ENCODE results near the gene GNB1.

The GNB1 gene

GRCh38 chr1:1920608-1921458 is 29.9 kb upstream of the GNB1 start:
- no peak overlapping the region for H3K27ac ChIP-seq (ENCODE audit: low read depth, low read length)
- peaks cover 9% of the 10 kb centered on the region for H3K4me1 ChIP-seq (ENCODE audit: control insufficient read depth, insufficient read depth, low read length)
- no peaks in the 10 kb centered on the region for H3K27me3 ChIP-seq (ENCODE audit: control insufficient read depth, insufficient read depth, low read length)
- no peaks in the 10 kb centered on the region for H3K36me3 ChIP-seq (ENCODE audit: control insufficient read depth, insufficient read depth, low read length)
- H3K4me3 ChIP-seq (ENCODE audit: low read length): no peak overlapping the region
- no peak overlapping the region for H3K9ac ChIP-seq (ENCODE audit: low read length)

GRCh38 chr1:1920057-1920607 is 29.2 kb upstream of the GNB1 start:
- no peaks in the 10 kb centered on the region for H3K27me3 ChIP-seq (ENCODE audit: control insufficient read depth, insufficient read depth, low read length)
- H3K4me1 ChIP-seq (ENCODE audit: control insufficient read depth, insufficient read depth, low read length): peaks cover 9% of the 10 kb centered on the region
- H3K4me3 ChIP-seq (ENCODE audit: low read length): peak overlapping the region; percentile 32
- H3K36me3 ChIP-seq (ENCODE audit: control insufficient read depth, insufficient read depth, low read length): no peaks in the 10 kb centered on the region
- no peak overlapping the region for H3K9ac ChIP-seq (ENCODE audit: low read length)
- no peak overlapping the region for H3K27ac ChIP-seq (ENCODE audit: low read depth, low read length)

GRCh38 chr1:1919304-1920056 is 28.6 kb upstream of the GNB1 start:
- Histone ChIP-seq H3K4me3 (ENCODE audit: low read length) (peak overlapping the region; percentile 64), H3K36me3 (ENCODE audit: control insufficient read depth, insufficient read depth, low read length) (no peaks in the 10 kb centered on the region), H3K27me3 (ENCODE audit: control insufficient read depth, insufficient read depth, low read length) (no peaks in the 10 kb centered on the region), H3K4me1 (ENCODE audit: control insufficient read depth, insufficient read depth, low read length) (peaks cover 9% of the 10 kb centered on the region), H3K9ac (ENCODE audit: low read length) (no peak overlapping the region), H3K27ac (ENCODE audit: low read depth, low read length) (no peak overlapping the region)

- Histone ChIP-seq H3K27me3 (ENCODE audit: control insufficient read depth, insufficient read depth, low read length) (no peaks in the 10 kb centered on the region), H3K4me3 (ENCODE audit: low read length) (peak within 1 kb of the TSS; percentile 64), H3K9ac (ENCODE audit: low read length) (peak within 1 kb of the TSS; percentile 11), H3K4me1 (ENCODE audit: control insufficient read depth, insufficient read depth, low read length) (peaks cover 9% of the 10 kb centered on the region), H3K36me3 (ENCODE audit: control insufficient read depth, insufficient read depth, low read length) (no peaks in the 10 kb centered on the region), H3K27ac (ENCODE audit: low read depth, low read length) (no peak within 1 kb of the TSS)
Measured at GRCh38 chr1:1918901-1919303, 28.0 kb upstream of the GNB1 start, which contains the start of gene TMEM52. TSS of gene TMEM52 (minus strand) at chr1:1919279. CDS start at chr1:1919265, 14 bp downstream.

GRCh38 chr1:1917995-1918900 is 27.4 kb upstream of the GNB1 start:
- peak overlapping the region; percentile 64 for H3K4me3 ChIP-seq (ENCODE audit: low read length)
- no peaks in the 10 kb centered on the region for H3K27me3 ChIP-seq (ENCODE audit: control insufficient read depth, insufficient read depth, low read length)
- H3K4me1 ChIP-seq (ENCODE audit: control insufficient read depth, insufficient read depth, low read length): peaks cover 9% of the 10 kb centered on the region
- no peak overlapping the region for H3K27ac ChIP-seq (ENCODE audit: low read depth, low read length)
- peak overlapping the region; percentile 11 for H3K9ac ChIP-seq (ENCODE audit: low read length)
- no peaks in the 10 kb centered on the region for H3K36me3 ChIP-seq (ENCODE audit: control insufficient read depth, insufficient read depth, low read length)

GRCh38 chr1:1917304-1917976 is 26.6 kb upstream of the GNB1 start:
- Histone ChIP-seq H3K9ac (ENCODE audit: low read length) (no peak overlapping the region), H3K4me3 (ENCODE audit: low read length) (no peak overlapping the region), H3K4me1 (ENCODE audit: control insufficient read depth, insufficient read depth, low read length) (peaks cover 9% of the 10 kb centered on the region), H3K27ac (ENCODE audit: low read depth, low read length) (no peak overlapping the region), H3K36me3 (ENCODE audit: control insufficient read depth, insufficient read depth, low read length) (no peaks in the 10 kb centered on the region), H3K27me3 (ENCODE audit: control insufficient read depth, insufficient read depth, low read length) (no peaks in the 10 kb centered on the region)

GRCh38 chr1:1916851-1917251 is 26.0 kb upstream of the GNB1 start:
- Histone ChIP-seq H3K36me3 (ENCODE audit: control insufficient read depth, insufficient read depth, low read length) (no peaks in the 10 kb centered on the region), H3K4me3 (ENCODE audit: low read length) (no peak overlapping the region), H3K4me1 (ENCODE audit: control insufficient read depth, insufficient read depth, low read length) (peaks cover 9% of the 10 kb centered on the region), H3K27ac (ENCODE audit: low read depth, low read length) (no peak overlapping the region), H3K27me3 (ENCODE audit: control insufficient read depth, insufficient read depth, low read length) (no peaks in the 10 kb centered on the region), H3K9ac (ENCODE audit: low read length) (no peak overlapping the region)

GRCh38 chr1:1915911-1916840 is 25.3 kb upstream of the GNB1 start:
- Histone ChIP-seq H3K4me3 (ENCODE audit: low read length) (no peak overlapping the region), H3K36me3 (ENCODE audit: control insufficient read depth, insufficient read depth, low read length) (no peaks in the 10 kb centered on the region), H3K27ac (ENCODE audit: low read depth, low read length) (no peak overlapping the region), H3K27me3 (ENCODE audit: control insufficient read depth, insufficient read depth, low read length) (no peaks in the 10 kb centered on the region), H3K4me1 (ENCODE audit: control insufficient read depth, insufficient read depth, low read length) (peaks cover 9% of the 10 kb centered on the region), H3K9ac (ENCODE audit: low read length) (no peak overlapping the region)

GRCh38 chr1:1914971-1915692 is 24.2 kb upstream of the GNB1 start, which contains the start of gene CALML6:
TSS of gene CALML6 (plus strand) at chr1:1915260. CDS start at chr1:1915281, 21 bp downstream.
- Histone ChIP-seq H3K27me3 (ENCODE audit: control insufficient read depth, insufficient read depth, low read length) (no peaks in the 10 kb centered on the region), H3K27ac (ENCODE audit: low read depth, low read length) (no peak within 1 kb of the TSS), H3K4me3 (ENCODE audit: low read length) (no peak within 1 kb of the TSS), H3K9ac (ENCODE audit: low read length) (no peak within 1 kb of the TSS), H3K4me1 (ENCODE audit: control insufficient read depth, insufficient read depth, low read length) (peaks cover 9% of the 10 kb centered on the region), H3K36me3 (ENCODE audit: control insufficient read depth, insufficient read depth, low read length) (no peaks in the 10 kb centered on the region)

GRCh38 chr1:1914101-1914970 is 23.4 kb upstream of the GNB1 start:
- H3K4me1 ChIP-seq (ENCODE audit: control insufficient read depth, insufficient read depth, low read length): peaks cover 9% of the 10 kb centered on the region
- H3K9ac ChIP-seq (ENCODE audit: low read length): no peak overlapping the region
- no peak overlapping the region for H3K27ac ChIP-seq (ENCODE audit: low read depth, low read length)
- H3K36me3 ChIP-seq (ENCODE audit: control insufficient read depth, insufficient read depth, low read length): no peaks in the 10 kb centered on the region
- H3K4me3 ChIP-seq (ENCODE audit: low read length): no peak overlapping the region
- no peaks in the 10 kb centered on the region for H3K27me3 ChIP-seq (ENCODE audit: control insufficient read depth, insufficient read depth, low read length)
